Activated T-helper 2 cell treated with anti-CD3 and anti-CD28 coated beads, Interferon-gamma antibody, Interleukin-2, Interleukin-4, amounts not matched to agents 10 μg/mL and 5 μg/mL and 100 μg/mL, durations not matched to agents 14 hours and 24 hours and 36 hours (primary cell): ENCODE results near the gene EFNB2. TPM values are rescaled to one million over a fixed set of nuclear protein-coding genes. Genes with fewer than 3 reads are reported as not detected.

Experiments used
- DNase-seq: peaks from one replicate; pipeline ENCODE4 v3.0.0; 2021; ENCODE audit warnings: low spot score
- H3K27ac Mint-ChIP-seq: one replicate; pipeline ENCODE4 v1.8.0; 2021; ENCODE audit warnings: mixed read lengths
- H3K27me3 Mint-ChIP-seq: one replicate; pipeline ENCODE4 v1.8.0; 2021; ENCODE audit warnings: low read depth, mixed read lengths
- H3K36me3 Mint-ChIP-seq: one replicate; pipeline ENCODE4 v1.8.0; 2021; ENCODE audit warnings: low read depth, mixed read lengths
- H3K4me1 Mint-ChIP-seq: one replicate; pipeline ENCODE4 v1.8.0; 2021; ENCODE audit warnings: low read depth, mixed read lengths
- H3K4me3 Mint-ChIP-seq: one replicate; pipeline ENCODE4 v1.8.0; 2021; ENCODE audit warnings: low read depth, mild to moderate bottlenecking, moderate library complexity, mixed read lengths
- H3K9me3 Mint-ChIP-seq: one replicate; pipeline ENCODE4 v1.8.0; 2021; ENCODE audit warnings: mixed read lengths
- intact Hi-C: fragments of 100-400 bp; cut with micrococcal nuclease; formaldehyde crosslinking; loops from one replicate; pipeline ENCODE4 v1.15.1; 2023
- total RNA-seq: library from RNA; stranded (reverse); gene quantifications from 2 replicates; pipeline ENCODE4 v1.2.3, GENCODE V29; 2022

Gene EFNB2
- total RNA-seq, 1 donor from 2014 or later = 0.21 TPM

- intact Hi-C loops = loop anchor here (2.0 to 10.0 kb wide), 5 partner anchors 85 to 1765 kb away; no protein-coding TSS in a partner anchor
- peaks cover 18% of the 10 kb centered on the region for H3K36me3 Mint-ChIP-seq
- no peak overlapping the region for H3K4me3 Mint-ChIP-seq
- no peak overlapping the region for H3K27ac Mint-ChIP-seq
- no peaks in the 10 kb centered on the region for H3K9me3 Mint-ChIP-seq
- peaks cover 19% of the 10 kb centered on the region for H3K27me3 Mint-ChIP-seq
- peaks cover 17% of the 10 kb centered on the region for H3K4me1 Mint-ChIP-seq
- no peak for DNase-seq
Measured at GRCh38 chr13:106537521-106537920, 2.1 kb upstream of the EFNB2 start.

GRCh38 chr13:106536244-106537034 is 977 bp upstream of the EFNB2 start:
- peak; percentile 74 for DNase-seq
- H3K9me3 Mint-ChIP-seq = no peaks in the 10 kb centered on the region
- peaks cover 17% of the 10 kb centered on the region for H3K4me1 Mint-ChIP-seq
- H3K27ac Mint-ChIP-seq = no peak overlapping the region
- peaks cover 11% of the 10 kb centered on the region for H3K36me3 Mint-ChIP-seq
- peak overlapping the region; percentile 90 for H3K4me3 Mint-ChIP-seq
- H3K27me3 Mint-ChIP-seq = peaks cover 27% of the 10 kb centered on the region
- intact Hi-C loops = loop anchor here (1.0 to 10.0 kb wide), 6 partner anchors 32 to 1764 kb away; partner anchors contain the start of gene ARGLU1

- intact Hi-C loops = loop anchor here (1.0 to 10.0 kb wide), 6 partner anchors 26 to 1400 kb away; no protein-coding TSS in a partner anchor
Measured at GRCh38 chr13:106534639-106535551, 567 bp downstream of the EFNB2 start.

GRCh38 chr13:106533943-106534638 is 1.4 kb downstream of the EFNB2 start:
- Mint-ChIP-seq H3K36me3 (no peaks in the 10 kb centered on the region), H3K27me3 (peaks cover 46% of the 10 kb centered on the region), H3K27ac (no peak overlapping the region), H3K4me1 (peaks cover 17% of the 10 kb centered on the region), H3K4me3 (peak overlapping the region; percentile 55), H3K9me3 (no peaks in the 10 kb centered on the region)
- DNase-seq = peak; percentile 12
- intact Hi-C loops = loop anchor here (1.0 to 10.0 kb wide), 4 partner anchors 42 to 1399 kb away; no protein-coding TSS in a partner anchor

More at GRCh38 chr13:106534639-106535551, 567 bp downstream of the EFNB2 start:
- H3K27me3 Mint-ChIP-seq = peaks cover 38% of the 10 kb centered on the region
- peaks cover 17% of the 10 kb centered on the region for H3K4me1 Mint-ChIP-seq
- no peaks in the 10 kb centered on the region for H3K36me3 Mint-ChIP-seq
- peak overlapping the region; percentile 76 for H3K4me3 Mint-ChIP-seq
- peak; percentile 8 for DNase-seq
- no peak overlapping the region for H3K27ac Mint-ChIP-seq
- no peaks in the 10 kb centered on the region for H3K9me3 Mint-ChIP-seq

GRCh38 chr13:106533101-106533942 is 2.1 kb downstream of the EFNB2 start:
- intact Hi-C loops = loop anchor here (1.0 to 10.0 kb wide), 4 partner anchors 41 to 1399 kb away; no protein-coding TSS in a partner anchor
- H3K27me3 Mint-ChIP-seq = peaks cover 51% of the 10 kb centered on the region
- peak overlapping the region; percentile 45 for H3K4me3 Mint-ChIP-seq
- peak; percentile 10 for DNase-seq
- no peaks in the 10 kb centered on the region for H3K9me3 Mint-ChIP-seq
- H3K36me3 Mint-ChIP-seq = no peaks in the 10 kb centered on the region
- H3K27ac Mint-ChIP-seq = no peak overlapping the region
- peaks cover 17% of the 10 kb centered on the region for H3K4me1 Mint-ChIP-seq

GRCh38 chr13:106532111-106532929 is 3.1 kb downstream of the EFNB2 start:
- H3K27me3 Mint-ChIP-seq = peaks cover 60% of the 10 kb centered on the region

GRCh38 chr13:106530980-106531481 is 4.4 kb downstream of the EFNB2 start:
- peaks cover 9% of the 10 kb centered on the region for H3K4me1 Mint-ChIP-seq
- H3K36me3 Mint-ChIP-seq = no peaks in the 10 kb centered on the region
- H3K9me3 Mint-ChIP-seq = no peaks in the 10 kb centered on the region
- no peak for DNase-seq
- intact Hi-C loops = loop anchor here (5.0 to 10.0 kb wide), 3 partner anchors 39 to 1396 kb away; no protein-coding TSS in a partner anchor
- H3K4me3 Mint-ChIP-seq = no peak overlapping the region
- H3K27ac Mint-ChIP-seq = no peak overlapping the region
- peaks cover 63% of the 10 kb centered on the region for H3K27me3 Mint-ChIP-seq

More at GRCh38 chr13:106532111-106532929, 3.1 kb downstream of the EFNB2 start:
- no peak overlapping the region for H3K4me3 Mint-ChIP-seq
- no peak for DNase-seq
- H3K4me1 Mint-ChIP-seq = peaks cover 17% of the 10 kb centered on the region
- no peaks in the 10 kb centered on the region for H3K9me3 Mint-ChIP-seq
- intact Hi-C loops = loop anchor here (5.0 to 10.0 kb wide), 3 partner anchors 40 to 1398 kb away; no protein-coding TSS in a partner anchor
- H3K36me3 Mint-ChIP-seq = no peaks in the 10 kb centered on the region
- no peak overlapping the region for H3K27ac Mint-ChIP-seq

- Mint-ChIP-seq H3K27me3 (peaks cover 63% of the 10 kb centered on the region), H3K27ac (no peak overlapping the region), H3K4me3 (no peak overlapping the region), H3K4me1 (peaks cover 9% of the 10 kb centered on the region), H3K9me3 (no peaks in the 10 kb centered on the region), H3K36me3 (no peaks in the 10 kb centered on the region)
- no peak for DNase-seq
- intact Hi-C loops = loop anchor here (5.0 to 10.0 kb wide), 3 partner anchors 38 to 1396 kb away; no protein-coding TSS in a partner anchor
Measured at GRCh38 chr13:106530171-106530851, 5.2 kb downstream of the EFNB2 start.

GRCh38 chr13:106529415-106530170 is 5.9 kb downstream of the EFNB2 start:
- Mint-ChIP-seq H3K27me3 (peaks cover 64% of the 10 kb centered on the region), H3K4me3 (no peak overlapping the region), H3K36me3 (no peaks in the 10 kb centered on the region), H3K27ac (no peak overlapping the region), H3K4me1 (peaks cover 9% of the 10 kb centered on the region), H3K9me3 (no peaks in the 10 kb centered on the region)
- intact Hi-C loops = loop anchor here (5.0 to 10.0 kb wide), 3 partner anchors 37 to 1395 kb away; no protein-coding TSS in a partner anchor
- no peak for DNase-seq
